Endothelial cell (in vitro differentiated cells): ENCODE results near the gene NFATC1. TPM values are rescaled to one million over a fixed set of nuclear protein-coding genes. Genes with fewer than 3 reads are reported as not detected.
A peak's percentile ranks its signal among the peaks of the same experiment; 100 is the strongest.

ENCODE experiments used
- DNase-seq: peaks from one replicate; pipeline ENCODE4 v3.0.0; 2021; ENCODE audit warnings: low spot score
- H3K27ac Mint-ChIP-seq: one replicate; pipeline ENCODE4 v1.8.0; 2021; ENCODE audit warnings: mixed read lengths, inconsistent platforms; ENCODE audit not compliant: unreplicated experiment
- H3K27me3 Mint-ChIP-seq: one replicate; pipeline ENCODE4 v1.8.0; 2021; ENCODE audit warnings: mild to moderate bottlenecking, moderate library complexity, mixed read lengths, inconsistent platforms; ENCODE audit not compliant: unreplicated experiment
- H3K36me3 Mint-ChIP-seq: one replicate; pipeline ENCODE4 v1.8.0; 2021; ENCODE audit warnings: mild to moderate bottlenecking, low read depth, mixed read lengths, inconsistent platforms; ENCODE audit not compliant: unreplicated experiment
- H3K4me1 Mint-ChIP-seq: one replicate; pipeline ENCODE4 v1.8.0; 2021; ENCODE audit warnings: mild to moderate bottlenecking, mixed read lengths, inconsistent platforms; ENCODE audit not compliant: unreplicated experiment
- H3K4me3 Mint-ChIP-seq: one replicate; pipeline ENCODE4 v1.8.0; 2021; ENCODE audit warnings: mild to moderate bottlenecking, mixed read lengths, inconsistent platforms; ENCODE audit not compliant: unreplicated experiment
- H3K9me3 Mint-ChIP-seq: one replicate; pipeline ENCODE4 v1.8.0; 2021; ENCODE audit warnings: mixed read lengths, inconsistent platforms; ENCODE audit not compliant: unreplicated experiment
- CTCF ChIP-seq: fragments of 200-600 bp; sonication (generic); IDR thresholded peaks from one replicate; pipeline ENCODE4 v1.5.0; 2021; ENCODE audit warnings: antibody characterized with exemption; ENCODE audit not compliant: unreplicated experiment
- total RNA-seq: library from RNA; stranded (reverse); fragmentation: NEBNext Ultra II Directional; extraction: Animal tissue kit (Norgen Biotek cat#: 25700); gene quantifications from one replicate; pipeline ENCODE4 v1.2.1, GENCODE V29; 2021; ENCODE audit not compliant: unreplicated experiment

The NFATC1 gene
- total RNA-seq, 1 donor from 2014 or later, result 40.6 TPM

GRCh38 chr18:79445696-79446561 lies 50.2 kb downstream of the NFATC1 start:
- H3K4me3 Mint-ChIP-seq, result no peak overlapping the region
- no peak for DNase-seq
- H3K27ac Mint-ChIP-seq, result peak overlapping the region; percentile 2
- H3K27me3 Mint-ChIP-seq, result peaks cover 13% of the 10 kb centered on the region
- no peak for TF ChIP-seq CTCF
- no peaks in the 10 kb centered on the region for H3K9me3 Mint-ChIP-seq
- H3K4me1 Mint-ChIP-seq, result peaks cover 18% of the 10 kb centered on the region
- H3K36me3 Mint-ChIP-seq, result peaks cover 24% of the 10 kb centered on the region

- no peaks in the 10 kb centered on the region for H3K9me3 Mint-ChIP-seq
- H3K27ac Mint-ChIP-seq, result no peak overlapping the region
- peaks cover 10% of the 10 kb centered on the region for H3K27me3 Mint-ChIP-seq
- H3K4me1 Mint-ChIP-seq, result peaks cover 18% of the 10 kb centered on the region
- H3K36me3 Mint-ChIP-seq, result peaks cover 27% of the 10 kb centered on the region
- no peak overlapping the region for H3K4me3 Mint-ChIP-seq
- no peak for DNase-seq
- no peak for TF ChIP-seq CTCF
These were observed 51.2 kb downstream of the NFATC1 start for GRCh38 chr18:79446931-79447330.

- Mint-ChIP-seq H3K4me3 (peak overlapping the region; percentile 72), H3K36me3 (peaks cover 27% of the 10 kb centered on the region), H3K27me3 (peaks cover 10% of the 10 kb centered on the region), H3K27ac (no peak overlapping the region), H3K9me3 (no peaks in the 10 kb centered on the region), H3K4me1 (peaks cover 16% of the 10 kb centered on the region)
- DNase-seq, result no peak
- TF ChIP-seq CTCF, result no peak
These were observed 52.1 kb downstream of the NFATC1 start for GRCh38 chr18:79447703-79448367.

GRCh38 chr18:79448621-79449020 lies 52.9 kb downstream of the NFATC1 start:
- Mint-ChIP-seq H3K36me3 (peaks cover 23% of the 10 kb centered on the region), H3K4me1 (peaks cover 9% of the 10 kb centered on the region), H3K9me3 (no peaks in the 10 kb centered on the region), H3K27ac (no peak overlapping the region), H3K27me3 (peaks cover 8% of the 10 kb centered on the region), H3K4me3 (no peak overlapping the region)
- TF ChIP-seq CTCF, result no peak
- DNase-seq, result no peak
